WTC11 (cell line): Measurements from ENCODE around the gene LINC01488. TPM values are rescaled to one million over a fixed set of nuclear protein-coding genes. Genes with fewer than 3 reads are reported as not detected.
A peak's percentile ranks its signal among the peaks of the same experiment; 100 is the strongest.

ENCODE experiments used
- ATAC-seq: fragments of 200-7000 bp; cut with Tn5 transposase; 2 replicates; pipeline ENCODE4 v1.10.0; 2021; ENCODE audit warnings: mild to moderate bottlenecking, moderate library complexity
- CTCF ChIA-PET: fragments of 300-600 bp; sonication (Branson Sonifier 250); formaldehyde crosslinking; loops from one replicate; lab custom pipeline; 2021; ENCODE audit warnings: antibody characterized with exemption; lab: Charles Lee
- POLR2A ChIA-PET: fragments of 350-600 bp; sonication (Branson Sonifier 250); formaldehyde crosslinking; loops from one replicate; lab custom pipeline; 2021; ENCODE audit warnings: antibody characterized with exemption; lab: Charles Lee
- DNase-seq: peaks from one replicate; pipeline ENCODE4 v3.0.0; 2021; ENCODE audit warnings: low spot score
- H3K27ac Mint-ChIP-seq: 2 replicates; pipeline ENCODE4 v1.8.0; 2021; ENCODE audit warnings: mixed read lengths
- H3K27me3 Mint-ChIP-seq: 2 replicates; pipeline ENCODE4 v1.8.0; 2021; ENCODE audit warnings: low read depth, mild to moderate bottlenecking, moderate library complexity, mixed read lengths
- H3K36me3 Mint-ChIP-seq: 2 replicates; pipeline ENCODE4 v1.8.0; 2021; ENCODE audit warnings: mixed read lengths
- H3K4me1 Mint-ChIP-seq: 2 replicates; pipeline ENCODE4 v1.8.0; 2022; ENCODE audit warnings: mixed read lengths
- H3K4me3 Mint-ChIP-seq: 2 replicates; pipeline ENCODE4 v1.8.0; 2021; ENCODE audit warnings: mild to moderate bottlenecking, moderate library complexity, mixed read lengths
- H3K9me3 Mint-ChIP-seq: 2 replicates; pipeline ENCODE4 v1.8.0; 2021; ENCODE audit warnings: mixed read lengths
- CTCF ChIP-seq: fragments of 200-600 bp; IDR thresholded peaks from 2 replicates; pipeline ENCODE4 v1.8.0; 2022; ENCODE audit warnings: antibody characterized with exemption
- E2F5 ChIP-seq: sonication (generic); formaldehyde crosslinking; IDR thresholded peaks from 2 replicates; pipeline ENCODE4 v1.8.1; 2022; ENCODE audit warnings: mild to moderate bottlenecking, moderate library complexity, missing genetic modification reagents
- ETV6 ChIP-seq: sonication (generic); formaldehyde crosslinking; IDR thresholded peaks from 2 replicates; pipeline ENCODE4 v1.8.1; 2022; ENCODE audit warnings: mild to moderate bottlenecking, missing genetic modification reagents
- FOXJ3 ChIP-seq: sonication (generic); formaldehyde crosslinking; IDR thresholded peaks from 2 replicates; pipeline ENCODE4 v1.9.0; 2021; ENCODE audit warnings: missing genetic modification reagents, mild to moderate bottlenecking, borderline replicate concordance
- FOXP1 ChIP-seq: sonication (generic); formaldehyde crosslinking; IDR thresholded peaks from 2 replicates; pipeline ENCODE4 v1.8.0; 2022; ENCODE audit warnings: missing genetic modification reagents, mild to moderate bottlenecking, moderate library complexity, borderline replicate concordance
- GABPB1 ChIP-seq: sonication (generic); formaldehyde crosslinking; IDR thresholded peaks from 2 replicates; pipeline ENCODE4 v1.8.1; 2023; ENCODE audit warnings: mild to moderate bottlenecking, missing genetic modification reagents
- IRF2 ChIP-seq: sonication (generic); formaldehyde crosslinking; IDR thresholded peaks from 2 replicates; pipeline ENCODE4 v1.8.0; 2022; ENCODE audit warnings: low read depth, missing genetic modification reagents, borderline replicate concordance
- MAX ChIP-seq: sonication (generic); formaldehyde crosslinking; IDR thresholded peaks from 2 replicates; pipeline ENCODE4 v1.8.0; 2022; ENCODE audit warnings: mild to moderate bottlenecking, missing genetic modification reagents
- MYBL2 ChIP-seq: sonication (generic); formaldehyde crosslinking; IDR thresholded peaks from 2 replicates; pipeline ENCODE4 v1.8.1; 2023; ENCODE audit warnings: mild to moderate bottlenecking, moderate library complexity, missing genetic modification reagents
- NFE2L1 ChIP-seq: sonication (generic); formaldehyde crosslinking; IDR thresholded peaks from 2 replicates; pipeline ENCODE4 v1.8.1; 2023; ENCODE audit warnings: missing genetic modification reagents
- NFYB ChIP-seq: sonication (generic); formaldehyde crosslinking; conservative IDR thresholded peaks from 2 replicates; pipeline ENCODE4 v1.8.0; 2022; ENCODE audit warnings: low read depth, missing genetic modification reagents
- NR1H2 ChIP-seq: sonication (generic); formaldehyde crosslinking; IDR thresholded peaks from 2 replicates; pipeline ENCODE4 v1.9.0; 2021; ENCODE audit warnings: mild to moderate bottlenecking, moderate library complexity, missing genetic modification reagents
- PRDM15 ChIP-seq: sonication (generic); formaldehyde crosslinking; IDR thresholded peaks from 2 replicates; pipeline ENCODE4 v1.8.0; 2022; ENCODE audit warnings: missing genetic modification reagents
- SMAD4 ChIP-seq: sonication (generic); formaldehyde crosslinking; IDR thresholded peaks from 2 replicates; pipeline ENCODE4 v1.8.0; 2022; ENCODE audit warnings: mild to moderate bottlenecking, missing genetic modification reagents
- SP1 ChIP-seq: sonication (generic); formaldehyde crosslinking; conservative IDR thresholded peaks from 2 replicates; pipeline ENCODE4 v1.8.1; 2022; ENCODE audit warnings: missing genetic modification reagents
- TCF7 ChIP-seq: sonication (generic); formaldehyde crosslinking; IDR thresholded peaks from 2 replicates; pipeline ENCODE4 v1.8.0; 2022; ENCODE audit warnings: mild to moderate bottlenecking, low read depth, missing genetic modification reagents, moderate library complexity
- ZNF121 ChIP-seq: sonication (generic); formaldehyde crosslinking; IDR thresholded peaks from 2 replicates; pipeline ENCODE4 v1.8.0; 2023; ENCODE audit warnings: missing genetic modification reagents
- ZNF425 ChIP-seq: fragments of 250-450 bp; sonication (Bioruptor Pico); conservative IDR thresholded peaks from 2 replicates; pipeline ENCODE4 v1.9.0; 2021; ENCODE audit warnings: mild to moderate bottlenecking
- ZNF512 ChIP-seq: sonication (generic); formaldehyde crosslinking; IDR thresholded peaks from 2 replicates; pipeline ENCODE4 v1.8.1; 2022; ENCODE audit warnings: missing genetic modification reagents, borderline replicate concordance
- total RNA-seq: library from RNA; stranded (reverse); gene quantifications from 3 replicates; pipeline ENCODE4 v1.2.3, GENCODE V29; 2021

The LINC01488 gene
- total RNA-seq, 1 experiment from 2014 or later, result not detected

GRCh38 chr11:69444381-69445130 is 36.9 kb upstream of the LINC01488 start:
- ATAC-seq (peak; percentile 6; the same call in 1 of the 2 replicates), DNase-seq (peak; percentile 64)
- H3K4me3 Mint-ChIP-seq, result no peak overlapping the region
- ChIA-PET POLR2A (interaction anchor here (0.8 to 2.3 kb wide), 3 partner anchors 10 to 201 kb away, joined by 3 to 12 read pairs (median 3); no protein-coding TSS in a partner anchor), CTCF (interaction anchor here (0.6 to 2.3 kb wide), 6 partner anchors 9 to 313 kb away, joined by 3 to 13 read pairs (median 3); no protein-coding TSS in a partner anchor)
- H3K27ac Mint-ChIP-seq, result 0 out of 2 replicates have a peak overlapping the region, but pooled peaks have one; percentile 84
- H3K27me3 Mint-ChIP-seq, result peaks cover 5% of the 10 kb centered on the region
- H3K9me3 Mint-ChIP-seq, result peaks cover 3% of the 10 kb centered on the region; the same call in 1 of the 2 replicates
- H3K4me1 Mint-ChIP-seq, result peaks cover 33% of the 10 kb centered on the region
- no peak for TF ChIP-seq NFYB
- TF ChIP-seq CTCF, result peak; percentile 42
- TF ChIP-seq FOXP1, result 0 out of 2 replicates have a peak, but pooled peaks have one; percentile 48
- 0 out of 2 replicates have a peak, but pooled peaks have one; percentile 13 for TF ChIP-seq GABPB1
- no peak for TF ChIP-seq E2F5 (CRISPR knock-in tag)
- no peak for TF ChIP-seq NFE2L1 (CRISPR knock-in tag)
- TF ChIP-seq MYBL2, result 0 out of 2 replicates have a peak, but pooled peaks have one; percentile 38
- TF ChIP-seq SP1 (CRISPR knock-in tag), result 0 out of 2 replicates have a peak, but pooled peaks have one; percentile 32
- no peaks in the 10 kb centered on the region for H3K36me3 Mint-ChIP-seq

GRCh38 chr11:69445131-69445470 is 36.4 kb upstream of the LINC01488 start:
- POLR2A ChIA-PET, result no interaction called here
- DNase-seq, result no peak
- ATAC-seq, result no peak
- peaks cover 2% of the 10 kb centered on the region; the same call in 1 of the 2 replicates for H3K9me3 Mint-ChIP-seq
- H3K4me1 Mint-ChIP-seq, result peaks cover 35% of the 10 kb centered on the region
- TF ChIP-seq TCF7 (no peak), ZNF512 (CRISPR knock-in tag) (no peak)
- CTCF ChIA-PET, result interaction anchor here (1.0 kb wide), 1 partner anchor 11 kb away, joined by 3 read pairs; no protein-coding TSS in a partner anchor
- no peak overlapping the region for H3K27ac Mint-ChIP-seq
- peaks cover 2% of the 10 kb centered on the region for H3K27me3 Mint-ChIP-seq
- H3K4me3 Mint-ChIP-seq, result no peak overlapping the region
- H3K36me3 Mint-ChIP-seq, result no peaks in the 10 kb centered on the region

GRCh38 chr11:69446108-69446507 is 35.4 kb upstream of the LINC01488 start:
- H3K36me3 Mint-ChIP-seq, result no peaks in the 10 kb centered on the region
- DNase-seq (no peak), ATAC-seq (no peak)
- peaks cover 41% of the 10 kb centered on the region for H3K4me1 Mint-ChIP-seq
- peaks cover 3% of the 10 kb centered on the region for H3K9me3 Mint-ChIP-seq
- no peak overlapping the region for H3K27ac Mint-ChIP-seq
- CTCF ChIA-PET, result interaction anchor here (2.5 kb wide), 1 partner anchor 196 kb away, joined by 6 read pairs; no protein-coding TSS in a partner anchor
- H3K4me3 Mint-ChIP-seq, result no peak overlapping the region
- H3K27me3 Mint-ChIP-seq, result no peaks in the 10 kb centered on the region; the same call in 1 of the 2 replicates
- POLR2A ChIA-PET, result no interaction called here
- TF ChIP-seq SMAD4 (no peak), MYBL2 (no peak), NFE2L1 (CRISPR knock-in tag) (no peak), FOXJ3 (CRISPR knock-in tag) (no peak), ZNF425 (CRISPR knock-in tag) (no peak), PRDM15 (no peak), ZNF121 (CRISPR knock-in tag) (no peak), IRF2 (CRISPR knock-in tag) (no peak), MAX (CRISPR knock-in tag) (no peak), ETV6 (CRISPR knock-in tag) (no peak), NR1H2 (CRISPR knock-in tag) (no peak)
